H1 (cell line): ENCODE measurements around the gene CD47.

Source experiments
- ATF3 ChIP-seq: IDR thresholded peaks from 2 replicates; pipeline ENCODE4 v1.6.1; 2011; ENCODE audit warnings: low read depth, mild to moderate bottlenecking, low read length; ENCODE audit not compliant: insufficient read depth
- YY1 ChIP-seq: IDR thresholded peaks from 2 replicates; pipeline ENCODE4 v1.6.1; 2011; ENCODE audit warnings: low read depth, mild to moderate bottlenecking, low read length

DNA sequence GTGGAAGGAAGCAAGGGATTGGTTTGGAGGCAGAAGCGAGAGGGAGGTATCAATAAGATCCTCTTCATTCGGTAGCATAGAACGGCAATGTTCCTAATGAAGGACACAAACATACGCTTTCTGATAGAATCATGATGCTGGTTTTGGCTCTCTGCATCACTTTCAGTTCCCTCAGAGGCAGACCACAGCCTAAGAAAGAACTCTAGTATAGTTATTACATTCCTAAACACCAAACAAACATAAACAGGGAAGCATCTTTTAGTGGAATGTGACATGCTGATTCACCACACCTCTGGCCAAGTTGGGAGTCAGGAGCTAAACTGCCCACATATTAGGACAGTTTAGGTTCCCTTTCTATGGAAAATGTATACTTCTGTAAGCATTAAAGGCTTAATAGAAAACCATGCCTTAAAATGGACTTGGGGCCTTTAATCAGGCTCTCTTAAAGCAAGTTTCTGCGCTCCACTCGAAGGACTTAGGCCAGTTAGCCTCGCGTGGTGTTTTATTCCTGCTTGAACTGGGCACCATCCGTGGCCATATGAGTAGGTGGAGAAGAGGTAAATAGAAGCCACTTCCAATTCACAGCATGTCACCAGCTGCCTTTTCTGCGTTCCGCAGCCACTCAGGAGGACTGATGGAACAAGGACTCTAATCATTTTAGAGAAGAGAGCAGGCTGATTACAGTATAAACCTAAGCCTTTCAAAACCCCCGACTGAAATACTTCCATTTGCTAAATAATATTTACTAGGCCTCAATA, 53.7 kb downstream of the CD47 start:
- TF ChIP-seq ATF3 (no peak), YY1 (no peak)
